ENCODE data around the gene FAM111B.

DNA sequence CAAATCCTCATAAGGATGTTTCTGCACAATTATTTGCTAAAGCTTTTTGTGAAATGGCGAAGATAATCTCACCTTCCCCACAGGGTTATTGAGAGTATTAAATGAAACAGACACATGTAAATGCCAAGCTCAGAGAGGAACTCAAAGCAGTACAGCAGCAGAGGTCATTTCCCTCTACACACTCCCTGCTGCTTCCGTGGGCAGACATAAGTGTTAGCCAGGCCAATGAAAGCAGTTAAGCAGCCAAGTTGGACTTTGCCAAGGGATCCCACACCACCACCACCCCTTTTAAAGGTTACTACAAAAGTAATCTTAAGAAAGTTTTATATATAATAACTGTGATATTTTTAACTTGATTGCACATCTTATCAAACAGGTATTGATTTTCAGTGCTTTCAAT is 31.6 kb downstream of the FAM111B start:
- TF ChIP-seq POLR2AphosphoS5 (IDR thresholded peaks at IDR 0.05; ENCODE audit: low read depth, low read length) (no peak), POLR2A (IDR thresholded peaks at IDR 0.05; ENCODE audit: low read depth, low read length) (no peak), SPI1 (IDR thresholded peaks at IDR 0.05; ENCODE audit: low read depth, low read length) (no peak), TAF1 (IDR thresholded peaks at IDR 0.05; ENCODE audit: low read depth, low read length) (no peak), POU2F2 (IDR thresholded peaks at IDR 0.05; ENCODE audit: low read depth, low read length) (no peak)

Measured in GM12891 (cell line).